H1 (cell line): ENCODE measurements around the gene HDC.

Experiments
- EP300 ChIP-seq, 2 experiments: IDR thresholded peaks; 1 replicate in 1 of 2; 2 replicates in 1 of 2; pipeline ENCODE4 v1.6.1; 2011 to 2012; ENCODE audit warnings: low read depth in 2 of 2, low read length in 2 of 2, mild to moderate bottlenecking in 2 of 2, borderline replicate concordance in 1 of 2, inconsistent platforms in 1 of 2, moderate library complexity in 1 of 2
- EZH2 ChIP-seq: fragments of 200-600 bp; sonication (generic); IDR thresholded peaks from 2 replicates; pipeline ENCODE4 v1.7.1; 2012; ENCODE audit warnings: low read depth, mild to moderate bottlenecking, moderate library complexity, low read length, inconsistent platforms; ENCODE audit not compliant: severe bottlenecking
- MAFK ChIP-seq: IDR thresholded peaks from 2 replicates; pipeline ENCODE4 v1.6.1; 2012; ENCODE audit warnings: low read depth, mild to moderate bottlenecking, improper control_type of control experiment, low read length
- POLR2A ChIP-seq, 2 experiments: IDR thresholded peaks; 1 replicate in 1 of 2; 2 replicates in 1 of 2; pipeline ENCODE4 v1.6.1; 2011; ENCODE audit warnings: low read depth in 2 of 2, low read length in 2 of 2, mild to moderate bottlenecking in 2 of 2; ENCODE audit errors: control extremely low read depth in 1 of 2
- TF ChIP-seq, protein P1 (sequence below), 3 experiments: IDR thresholded peaks; 1 replicate in 2 of 3; 2 replicates in 1 of 3; pipeline versions ENCODE4 v1.5.1 to v1.6.1; 2011; ENCODE audit warnings: low read length in 3 of 3, mild to moderate bottlenecking in 3 of 3, inconsistent platforms in 2 of 3, low read depth in 1 of 3, moderate library complexity in 1 of 3; ENCODE audit not compliant: insufficient read depth in 1 of 3; ENCODE audit errors: control extremely low read depth in 1 of 3

DNA sequence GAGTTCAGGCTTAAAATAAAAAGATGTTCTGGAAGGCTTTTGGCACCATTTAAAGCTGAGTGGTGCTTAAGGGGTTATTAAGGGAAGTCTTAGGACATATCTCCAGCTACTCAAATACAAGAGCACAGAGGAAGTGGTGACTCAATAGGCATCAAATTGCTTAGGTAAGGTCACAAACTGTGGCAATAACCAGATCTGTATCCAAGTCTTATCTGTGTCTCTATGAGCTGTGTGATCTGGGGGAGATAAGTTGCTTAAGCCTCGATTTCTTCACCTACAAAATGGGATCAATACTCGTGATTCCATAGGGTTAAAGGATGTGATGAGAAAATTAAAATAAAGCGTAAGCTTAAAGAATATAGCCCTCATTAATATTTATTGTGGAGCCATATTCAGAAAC lies 7.6 kb downstream of the HDC start:
- TF ChIP-seq, protein P1, sequence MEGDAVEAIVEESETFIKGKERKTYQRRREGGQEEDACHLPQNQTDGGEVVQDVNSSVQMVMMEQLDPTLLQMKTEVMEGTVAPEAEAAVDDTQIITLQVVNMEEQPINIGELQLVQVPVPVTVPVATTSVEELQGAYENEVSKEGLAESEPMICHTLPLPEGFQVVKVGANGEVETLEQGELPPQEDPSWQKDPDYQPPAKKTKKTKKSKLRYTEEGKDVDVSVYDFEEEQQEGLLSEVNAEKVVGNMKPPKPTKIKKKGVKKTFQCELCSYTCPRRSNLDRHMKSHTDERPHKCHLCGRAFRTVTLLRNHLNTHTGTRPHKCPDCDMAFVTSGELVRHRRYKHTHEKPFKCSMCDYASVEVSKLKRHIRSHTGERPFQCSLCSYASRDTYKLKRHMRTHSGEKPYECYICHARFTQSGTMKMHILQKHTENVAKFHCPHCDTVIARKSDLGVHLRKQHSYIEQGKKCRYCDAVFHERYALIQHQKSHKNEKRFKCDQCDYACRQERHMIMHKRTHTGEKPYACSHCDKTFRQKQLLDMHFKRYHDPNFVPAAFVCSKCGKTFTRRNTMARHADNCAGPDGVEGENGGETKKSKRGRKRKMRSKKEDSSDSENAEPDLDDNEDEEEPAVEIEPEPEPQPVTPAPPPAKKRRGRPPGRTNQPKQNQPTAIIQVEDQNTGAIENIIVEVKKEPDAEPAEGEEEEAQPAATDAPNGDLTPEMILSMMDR (IDR thresholded peaks at IDR 0.05; ENCODE audit: control extremely low read depth in 1 of 3, insufficient read depth in 1 of 3, low read depth in 1 of 3, low read length in 3 of 3), result no peak
- TF ChIP-seq MAFK, result no peak
- TF ChIP-seq POLR2A (IDR thresholded peaks at IDR 0.05; ENCODE audit: control extremely low read depth in 1 of 2, low read depth in 2 of 2, low read length in 2 of 2), result no peak
- TF ChIP-seq EZH2, result no peak
- TF ChIP-seq EP300 (IDR thresholded peaks at IDR 0.05; ENCODE audit: borderline replicate concordance in 1 of 2, low read depth in 2 of 2, low read length in 2 of 2), result no peak
